Measurements from ENCODE around the gene BCL2L12. TPM values are rescaled to one million over a fixed set of nuclear protein-coding genes. Genes with fewer than 3 reads are reported as not detected.

The BCL2L12 gene
- total and polyA plus RNA-seq, 2 donors (not counting 3 experiments of a cell fraction or from before 2014, with no cell fraction given): 49.8 to 58.5 TPM

DNA sequence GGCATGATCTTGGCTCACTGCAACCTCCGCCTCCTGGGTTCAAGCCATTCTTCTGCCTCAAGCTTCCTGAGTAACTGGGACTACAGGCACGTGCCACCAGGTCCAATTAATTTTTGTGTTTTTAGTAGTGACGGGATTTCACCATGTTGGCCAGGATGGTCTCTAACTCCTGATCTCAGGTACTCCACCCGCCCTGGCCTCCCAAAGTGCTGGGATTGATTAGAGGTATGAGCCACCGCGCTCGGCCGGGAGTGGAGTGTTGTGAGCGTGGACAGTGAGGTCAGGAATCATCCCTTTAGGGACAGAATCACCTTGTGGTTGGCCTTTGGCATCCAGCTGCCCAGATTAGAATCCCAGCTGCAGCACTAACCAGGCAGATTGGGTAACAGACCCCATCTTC is 36.1 kb upstream of the BCL2L12 start:
- H3K79me2 ChIP-seq (ENCODE audit: control insufficient read depth, insufficient read depth, low read length): no peaks in the 10 kb centered on the region
- no peaks in the 10 kb centered on the region for H3K9me1 ChIP-seq (replicated peaks; ENCODE audit: control insufficient read depth, extremely low read depth, insufficient read depth, low read length)
- FAIRE-seq: peak; percentile 50
- dilution Hi-C loops (cut with MboI; ENCODE audit: extremely low pct_ligation_motif_present, low sequenced_read_pairs): no loop called here
- no TSS peak for BruUV-seq (replicated peaks)
- DNase-seq (ENCODE audit: low read depth, low spot score): no peak
- no peak overlapping the region for H3K4me2 ChIP-seq (ENCODE audit: insufficient read depth, low read length)
- H3K36me3 ChIP-seq (ENCODE audit: control insufficient read depth in 2 of 2, extremely low read depth in 1 of 2, insufficient read depth in 2 of 2, low read length in 2 of 2): peaks cover 0 to 8% of the 10 kb centered on the region in 2 experiments
- TF ChIP-seq MYC (IDR thresholded peaks at IDR 0.05; ENCODE audit: low read depth, low read length): no peak
- TF ChIP-seq, protein P1, sequence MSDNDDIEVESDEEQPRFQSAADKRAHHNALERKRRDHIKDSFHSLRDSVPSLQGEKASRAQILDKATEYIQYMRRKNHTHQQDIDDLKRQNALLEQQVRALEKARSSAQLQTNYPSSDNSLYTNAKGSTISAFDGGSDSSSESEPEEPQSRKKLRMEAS (IDR thresholded peaks at IDR 0.05; ENCODE audit: insufficient read depth, insufficient read length): no peak
- TF ChIP-seq EZH2 (IDR thresholded peaks at IDR 0.05; ENCODE audit: borderline replicate concordance, low read depth, low read length, severe bottlenecking): no peak
- TF ChIP-seq FOS (IDR thresholded peaks at IDR 0.05; ENCODE audit: borderline replicate concordance, insufficient read depth, low read length): no peak
- no peak for TF ChIP-seq JUN (IDR thresholded peaks at IDR 0.05; ENCODE audit: borderline replicate concordance, insufficient read depth, insufficient read length, low read depth)
- no peak for TF ChIP-seq GATA2 (IDR thresholded peaks at IDR 0.05; ENCODE audit: insufficient read depth, insufficient read length, low read depth, low read length)
- no peak for TF ChIP-seq POLR2A (IDR thresholded peaks at IDR 0.05; ENCODE audit: low read depth, low read length)
- TF ChIP-seq POLR2AphosphoS5 (IDR thresholded peaks at IDR 0.05; ENCODE audit: insufficient read depth, low read depth, low read length): no peak
- TF ChIP-seq, protein P2, sequence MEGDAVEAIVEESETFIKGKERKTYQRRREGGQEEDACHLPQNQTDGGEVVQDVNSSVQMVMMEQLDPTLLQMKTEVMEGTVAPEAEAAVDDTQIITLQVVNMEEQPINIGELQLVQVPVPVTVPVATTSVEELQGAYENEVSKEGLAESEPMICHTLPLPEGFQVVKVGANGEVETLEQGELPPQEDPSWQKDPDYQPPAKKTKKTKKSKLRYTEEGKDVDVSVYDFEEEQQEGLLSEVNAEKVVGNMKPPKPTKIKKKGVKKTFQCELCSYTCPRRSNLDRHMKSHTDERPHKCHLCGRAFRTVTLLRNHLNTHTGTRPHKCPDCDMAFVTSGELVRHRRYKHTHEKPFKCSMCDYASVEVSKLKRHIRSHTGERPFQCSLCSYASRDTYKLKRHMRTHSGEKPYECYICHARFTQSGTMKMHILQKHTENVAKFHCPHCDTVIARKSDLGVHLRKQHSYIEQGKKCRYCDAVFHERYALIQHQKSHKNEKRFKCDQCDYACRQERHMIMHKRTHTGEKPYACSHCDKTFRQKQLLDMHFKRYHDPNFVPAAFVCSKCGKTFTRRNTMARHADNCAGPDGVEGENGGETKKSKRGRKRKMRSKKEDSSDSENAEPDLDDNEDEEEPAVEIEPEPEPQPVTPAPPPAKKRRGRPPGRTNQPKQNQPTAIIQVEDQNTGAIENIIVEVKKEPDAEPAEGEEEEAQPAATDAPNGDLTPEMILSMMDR (IDR thresholded peaks at IDR 0.05; ENCODE audit: extremely low read depth in 1 of 2, insufficient read depth in 1 of 2, low read depth in 1 of 2, low read length in 2 of 2): no peak
- H3K4me1 ChIP-seq (ENCODE audit: control insufficient read depth, extremely low read depth, insufficient read depth, low read length): peaks cover 10% of the 10 kb centered on the region
- no peak overlapping the region for H2AFZ ChIP-seq (ENCODE audit: low read depth, low read length)
- H3K27ac ChIP-seq (ENCODE audit: insufficient read depth, low read depth, low read length): no peak overlapping the region
- intact Hi-C loops (cut with micrococcal nuclease): no loop called here
- ChIA-PET POLR2A (no interaction called here), CTCF (interaction anchor here (0.6 to 1.0 kb wide), 3 partner anchors 11 to 59 kb away, joined by 3 to 4 read pairs (median 3); partner anchors contain the start of gene RRAS)
- no peaks in the 10 kb centered on the region for H3K27me3 ChIP-seq (ENCODE audit: control insufficient read depth in 2 of 2, insufficient read depth in 2 of 2, low read length in 2 of 2)
- no peaks in the 10 kb centered on the region for H4K20me1 ChIP-seq (replicated peaks; ENCODE audit: control insufficient read depth, extremely low read depth, insufficient read depth, low read length)
- no peak overlapping the region for H3K4me3 ChIP-seq (replicated peaks in 1 of 3; ENCODE audit: insufficient read depth in 1 of 3, low read depth in 1 of 3, low read length in 3 of 3)
- no peaks in the 10 kb centered on the region for H3K9me3 ChIP-seq (replicated peaks; ENCODE audit: control insufficient read depth, insufficient read depth, low read length)
- H3K9ac ChIP-seq (replicated peaks; ENCODE audit: extremely low read depth, insufficient read depth, low read length): no peak overlapping the region

Measured in endothelial cell of umbilical vein (primary cell).